ENCODE data around the gene COL6A3. TPM values are rescaled to one million over a fixed set of nuclear protein-coding genes. Genes with fewer than 3 reads are reported as not detected.

Gene COL6A3
- total RNA-seq, 6 experiments from 2014 or later: 409 to 759 (median 458) TPM

DNA sequence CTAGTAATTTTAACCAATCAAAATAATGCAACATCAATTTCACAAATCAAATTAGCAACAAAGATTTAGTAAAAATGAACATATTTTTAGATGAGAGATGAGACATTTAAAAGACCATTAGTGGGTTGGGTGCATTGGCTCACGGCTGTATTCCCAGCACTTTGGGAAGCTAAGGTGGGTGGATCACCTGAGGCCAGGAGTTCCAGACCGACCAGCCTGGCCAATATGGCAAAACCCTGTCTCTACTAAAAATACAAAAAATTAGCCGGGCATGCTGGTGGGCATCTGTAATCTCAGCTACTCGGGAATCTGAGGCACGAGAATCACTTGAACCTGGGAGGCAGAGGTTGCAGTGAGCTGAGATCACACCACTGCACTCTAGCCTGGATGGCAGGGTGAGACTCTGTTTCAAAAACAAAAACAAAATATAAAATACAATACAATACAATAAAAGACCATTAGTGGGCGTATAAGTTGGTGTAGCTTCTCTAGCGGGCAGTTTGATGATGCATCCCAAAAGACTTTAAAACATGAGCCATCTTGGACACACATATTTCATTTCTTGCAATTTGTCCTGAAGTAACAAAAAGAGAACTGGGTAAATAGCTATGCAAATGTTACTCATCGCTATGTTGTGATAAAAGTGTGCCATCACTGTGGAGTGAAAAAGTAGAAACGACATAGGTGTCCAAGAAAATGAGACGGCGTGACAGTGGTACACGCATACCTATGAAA is 101.8 kb downstream of the COL6A3 start:
- DNase-seq: no peak
- TF ChIP-seq, protein P1, sequence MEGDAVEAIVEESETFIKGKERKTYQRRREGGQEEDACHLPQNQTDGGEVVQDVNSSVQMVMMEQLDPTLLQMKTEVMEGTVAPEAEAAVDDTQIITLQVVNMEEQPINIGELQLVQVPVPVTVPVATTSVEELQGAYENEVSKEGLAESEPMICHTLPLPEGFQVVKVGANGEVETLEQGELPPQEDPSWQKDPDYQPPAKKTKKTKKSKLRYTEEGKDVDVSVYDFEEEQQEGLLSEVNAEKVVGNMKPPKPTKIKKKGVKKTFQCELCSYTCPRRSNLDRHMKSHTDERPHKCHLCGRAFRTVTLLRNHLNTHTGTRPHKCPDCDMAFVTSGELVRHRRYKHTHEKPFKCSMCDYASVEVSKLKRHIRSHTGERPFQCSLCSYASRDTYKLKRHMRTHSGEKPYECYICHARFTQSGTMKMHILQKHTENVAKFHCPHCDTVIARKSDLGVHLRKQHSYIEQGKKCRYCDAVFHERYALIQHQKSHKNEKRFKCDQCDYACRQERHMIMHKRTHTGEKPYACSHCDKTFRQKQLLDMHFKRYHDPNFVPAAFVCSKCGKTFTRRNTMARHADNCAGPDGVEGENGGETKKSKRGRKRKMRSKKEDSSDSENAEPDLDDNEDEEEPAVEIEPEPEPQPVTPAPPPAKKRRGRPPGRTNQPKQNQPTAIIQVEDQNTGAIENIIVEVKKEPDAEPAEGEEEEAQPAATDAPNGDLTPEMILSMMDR (IDR thresholded peaks at IDR 0.05): no peak
- H3K4me1 Mint-ChIP-seq (ENCODE audit: low read depth): peaks cover 78% of the 10 kb centered on the region
- no peak overlapping the region for H3K4me3 Mint-ChIP-seq
- no peaks in the 10 kb centered on the region; the same call in 1 of the 2 replicates for H3K9me3 Mint-ChIP-seq
- 0 out of 2 replicates have a peak, but pooled peaks cover 2% of the 10 kb centered on the region for H3K27me3 Mint-ChIP-seq (ENCODE audit: insufficient read depth)
- peaks cover 24% of the 10 kb centered on the region for H3K36me3 Mint-ChIP-seq (ENCODE audit: low read depth)
- 0 out of 2 replicates have a peak overlapping the region, but pooled peaks have one; percentile 5 for H3K27ac Mint-ChIP-seq

DNA sequence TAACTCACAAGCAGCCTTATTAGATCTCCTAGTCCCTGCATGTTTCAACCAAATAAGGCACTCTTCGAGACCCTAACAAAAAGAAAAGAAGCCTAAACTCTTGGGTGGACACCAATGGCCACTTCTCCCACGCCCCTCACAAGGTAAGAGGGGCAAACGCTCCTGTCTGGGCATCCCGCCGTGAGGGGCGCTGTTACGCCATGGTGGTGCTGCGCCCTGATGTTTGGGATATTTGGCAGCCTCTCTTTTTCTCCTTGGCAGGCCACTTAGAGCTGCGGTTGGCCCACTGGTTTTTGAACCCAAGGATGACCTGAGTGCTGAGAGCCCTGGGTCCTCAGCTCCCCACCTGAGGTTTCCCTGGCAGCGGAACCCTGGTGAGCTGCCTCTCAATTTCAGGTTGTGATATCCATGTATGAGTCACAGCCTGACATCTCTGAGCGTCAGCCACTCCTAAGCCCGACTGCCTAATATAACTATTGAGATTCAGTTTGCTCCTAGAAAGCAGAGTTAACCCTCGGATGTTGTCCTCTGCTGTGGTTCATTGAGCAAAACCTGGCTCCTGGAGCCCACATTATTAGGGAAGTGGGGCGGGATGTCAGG is 103.3 kb downstream of the COL6A3 start:
- H3K27ac Mint-ChIP-seq: peak overlapping the region; percentile 50; the same call in 1 of the 2 replicates

DNA sequence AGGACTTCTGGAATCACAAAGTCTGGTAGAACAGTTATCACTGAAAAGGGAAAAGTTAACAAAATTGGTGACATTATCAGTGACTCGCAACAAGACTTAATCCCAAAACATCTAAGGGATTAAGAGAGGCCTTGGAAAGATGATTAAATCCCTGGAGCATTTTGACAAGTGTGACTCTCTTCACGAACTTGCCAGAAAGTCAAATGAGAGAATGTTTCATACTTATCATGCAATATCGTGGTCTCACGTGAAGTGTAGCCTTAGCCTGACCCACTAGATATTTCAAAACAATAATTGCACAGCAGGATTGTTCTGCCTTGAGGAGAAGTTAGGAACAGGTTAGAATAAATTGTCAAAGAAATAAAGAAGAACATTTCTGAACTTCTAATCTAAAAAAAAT is 104.5 kb downstream of the COL6A3 start:
- Mint-ChIP-seq H3K36me3 (ENCODE audit: low read depth) (peaks cover 25% of the 10 kb centered on the region), H3K4me3 (no peak overlapping the region), H3K4me1 (ENCODE audit: low read depth) (peaks cover 81% of the 10 kb centered on the region), H3K27ac (peak overlapping the region; percentile 38), H3K27me3 (ENCODE audit: insufficient read depth) (peaks cover 4% of the 10 kb centered on the region; the same call in 1 of the 2 replicates), H3K9me3 (peaks cover 3% of the 10 kb centered on the region)
- no peak for DNase-seq
- TF ChIP-seq, protein P1 (IDR thresholded peaks at IDR 0.05): no peak

More for the DNA sequence above, 103.3 kb downstream of the COL6A3 start:
- H3K36me3 Mint-ChIP-seq (ENCODE audit: low read depth): peaks cover 25% of the 10 kb centered on the region
- TF ChIP-seq, protein P1 (IDR thresholded peaks at IDR 0.05): no peak
- no peak for DNase-seq
- no peaks in the 10 kb centered on the region for H3K9me3 Mint-ChIP-seq
- H3K4me1 Mint-ChIP-seq (ENCODE audit: low read depth): peaks cover 81% of the 10 kb centered on the region
- H3K27me3 Mint-ChIP-seq (ENCODE audit: insufficient read depth): peaks cover 4% of the 10 kb centered on the region; the same call in 1 of the 2 replicates
- no peak overlapping the region for H3K4me3 Mint-ChIP-seq

DNA sequence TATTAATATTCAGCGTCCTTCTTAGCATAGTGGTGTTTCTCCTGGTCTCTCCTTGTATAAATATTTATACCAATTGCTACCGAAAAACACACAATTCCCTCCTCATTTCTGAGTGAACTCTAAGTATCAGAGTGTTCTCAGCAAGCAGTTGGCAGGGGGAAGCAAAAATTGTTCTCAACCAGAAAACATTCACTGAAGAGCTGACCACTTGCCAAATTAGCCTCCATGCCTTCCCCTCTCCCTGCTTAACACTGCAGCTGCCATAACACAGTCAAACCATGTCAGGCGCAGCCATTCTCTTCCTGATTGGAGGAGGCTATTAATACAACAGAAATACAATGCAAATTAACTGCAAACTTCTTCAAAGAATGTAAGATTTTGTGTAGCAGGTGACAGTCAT is 105.0 kb downstream of the COL6A3 start:
- no peak overlapping the region for H3K4me3 Mint-ChIP-seq
- no peak for DNase-seq
- peaks cover 81% of the 10 kb centered on the region for H3K4me1 Mint-ChIP-seq (ENCODE audit: low read depth)
- H3K36me3 Mint-ChIP-seq (ENCODE audit: low read depth): peaks cover 25% of the 10 kb centered on the region
- TF ChIP-seq, protein P1 (IDR thresholded peaks at IDR 0.05): no peak
- H3K27ac Mint-ChIP-seq: peak overlapping the region; percentile 38
- peaks cover 4% of the 10 kb centered on the region; the same call in 1 of the 2 replicates for H3K27me3 Mint-ChIP-seq (ENCODE audit: insufficient read depth)
- peaks cover 7% of the 10 kb centered on the region for H3K9me3 Mint-ChIP-seq

DNA sequence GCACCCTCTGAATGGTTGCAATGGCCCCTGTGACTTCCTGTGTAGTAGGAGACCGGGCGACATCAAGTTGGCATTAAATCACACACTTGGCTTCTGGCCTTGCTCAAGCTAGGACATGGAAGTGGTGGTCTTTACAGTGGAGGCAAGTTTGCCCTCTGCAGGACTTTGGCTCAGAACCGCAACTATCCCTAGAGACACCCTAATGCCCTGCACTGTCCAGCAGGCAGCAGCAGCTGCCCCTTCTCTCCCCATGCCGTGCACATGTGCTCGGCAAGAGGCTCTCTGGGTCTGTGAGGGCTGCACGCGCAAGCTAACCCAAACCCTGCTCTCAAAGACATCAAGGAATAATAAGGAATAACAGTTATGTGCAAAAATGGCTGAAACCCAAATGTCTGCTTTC is 106.5 kb downstream of the COL6A3 start:
- Mint-ChIP-seq H3K27me3 (ENCODE audit: insufficient read depth) (peaks cover 4% of the 10 kb centered on the region; the same call in 1 of the 2 replicates), H3K27ac (no peak overlapping the region), H3K4me1 (ENCODE audit: low read depth) (peaks cover 73% of the 10 kb centered on the region), H3K36me3 (ENCODE audit: low read depth) (peaks cover 26% of the 10 kb centered on the region), H3K9me3 (peaks cover 19% of the 10 kb centered on the region), H3K4me3 (no peak overlapping the region)
- DNase-seq: no peak
- TF ChIP-seq, protein P1 (IDR thresholded peaks at IDR 0.05): no peak

All from HFFc6 (cell line).